NCI-H69 (cell line): ENCODE results near the gene TEPSIN.

ENCODE experiments used
- DNase-seq: peaks from one replicate; lab custom pipeline; 2025; lab: John Stamatoyannopoulos, UW

The TEPSIN gene

DNA sequence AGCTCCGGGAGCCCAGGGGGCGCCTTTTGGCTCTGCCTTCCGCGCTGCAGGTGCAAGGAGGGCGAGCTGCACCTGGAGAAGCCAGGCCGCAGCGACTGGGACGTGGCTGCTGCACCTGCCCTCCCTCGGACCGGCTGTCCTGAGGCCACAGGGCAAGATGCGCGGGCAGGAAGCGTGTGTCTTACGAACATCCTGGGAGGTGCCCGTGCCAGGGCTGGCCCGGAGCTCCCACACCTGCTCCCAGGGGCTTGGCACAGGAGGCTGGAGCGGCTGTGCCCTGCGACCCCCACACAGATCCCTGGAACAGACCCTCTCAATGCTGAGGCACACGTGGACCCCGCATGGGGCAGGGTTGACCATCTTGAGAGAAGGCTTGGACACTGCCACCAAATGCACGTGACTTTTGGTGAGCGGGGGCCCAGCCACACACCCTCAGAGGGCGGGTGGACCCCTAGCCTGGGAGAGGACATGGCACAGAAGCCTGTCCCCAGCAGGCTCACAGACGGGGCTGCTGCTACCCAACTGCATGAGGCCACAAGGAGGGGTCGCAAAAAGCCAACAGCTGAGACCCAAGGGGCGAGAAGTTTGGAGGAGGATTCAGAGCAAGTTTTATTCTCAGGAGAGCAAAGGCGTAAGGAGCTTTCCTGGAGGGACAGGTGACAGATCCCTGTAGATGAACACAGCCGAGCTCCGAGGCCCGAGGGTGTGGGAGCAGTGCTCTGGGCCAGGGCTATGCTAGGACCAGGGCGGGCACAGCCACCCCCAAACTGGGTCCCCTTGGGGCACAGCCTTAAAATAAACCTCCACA, 11.6 kb upstream of the TEPSIN start:
- peak; percentile 76 for DNase-seq

DNA sequence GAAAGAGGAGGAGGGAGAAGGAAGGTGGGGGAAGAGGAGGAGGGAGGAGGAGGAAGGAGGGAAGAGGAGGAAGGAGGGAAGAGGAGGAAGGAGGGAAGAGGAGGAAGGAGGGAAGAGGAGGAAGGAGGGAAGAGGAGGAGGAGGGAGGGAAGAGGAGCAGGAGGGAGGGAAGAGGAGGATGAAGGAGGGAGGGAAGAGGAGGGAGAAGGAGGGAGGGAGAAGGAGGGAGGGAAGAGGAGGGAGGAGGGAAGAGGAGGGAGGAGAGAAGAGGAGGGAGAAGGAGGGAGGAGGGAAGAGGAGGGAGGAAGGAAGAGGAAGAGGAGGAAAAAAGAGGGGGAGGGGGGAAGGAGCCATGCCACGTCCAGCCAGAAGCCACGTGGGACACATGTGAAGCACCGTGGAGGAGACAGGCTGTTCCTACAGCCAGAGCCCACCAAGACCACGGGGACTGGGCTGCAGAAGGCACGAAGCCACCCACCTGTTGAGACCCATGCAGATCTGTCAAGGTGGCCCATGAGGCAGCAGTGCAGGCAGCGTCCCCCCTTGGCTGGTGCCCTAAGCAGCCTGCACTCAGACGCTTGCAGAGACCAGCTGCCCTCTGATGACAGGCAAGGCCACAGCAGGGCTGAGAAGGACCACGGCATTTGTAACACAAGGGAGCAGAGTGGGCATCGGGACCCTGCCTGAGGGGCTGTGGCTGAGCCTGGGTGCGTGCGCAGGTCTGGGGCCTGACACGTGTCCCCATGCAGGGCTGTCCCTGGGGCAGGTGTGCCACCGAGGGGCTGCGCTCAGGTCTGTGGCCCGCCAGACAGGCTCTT, 10.6 kb upstream of the TEPSIN start:
- DNase-seq, result peak; percentile 57

DNA sequence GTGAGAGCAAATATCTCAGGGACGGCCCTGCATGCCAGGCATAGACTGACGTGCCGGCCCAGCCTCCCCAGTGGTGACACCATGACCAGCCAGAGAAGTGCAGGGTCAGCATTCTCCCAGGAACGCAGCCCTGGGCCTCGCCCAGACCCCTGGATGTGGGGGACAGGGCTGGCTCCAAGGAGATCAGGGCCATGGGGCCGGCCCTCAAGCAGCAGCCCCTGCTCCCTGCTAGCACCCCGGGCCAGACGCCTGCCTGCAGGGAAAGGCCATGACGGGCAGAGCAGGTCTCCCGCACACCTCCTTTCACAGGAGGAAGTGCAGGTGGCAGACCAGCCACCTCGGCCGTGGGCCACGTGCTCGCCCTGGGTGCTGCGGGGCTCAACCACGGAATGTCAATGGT, 9.8 kb upstream of the TEPSIN start:
- DNase-seq, result no peak

DNA sequence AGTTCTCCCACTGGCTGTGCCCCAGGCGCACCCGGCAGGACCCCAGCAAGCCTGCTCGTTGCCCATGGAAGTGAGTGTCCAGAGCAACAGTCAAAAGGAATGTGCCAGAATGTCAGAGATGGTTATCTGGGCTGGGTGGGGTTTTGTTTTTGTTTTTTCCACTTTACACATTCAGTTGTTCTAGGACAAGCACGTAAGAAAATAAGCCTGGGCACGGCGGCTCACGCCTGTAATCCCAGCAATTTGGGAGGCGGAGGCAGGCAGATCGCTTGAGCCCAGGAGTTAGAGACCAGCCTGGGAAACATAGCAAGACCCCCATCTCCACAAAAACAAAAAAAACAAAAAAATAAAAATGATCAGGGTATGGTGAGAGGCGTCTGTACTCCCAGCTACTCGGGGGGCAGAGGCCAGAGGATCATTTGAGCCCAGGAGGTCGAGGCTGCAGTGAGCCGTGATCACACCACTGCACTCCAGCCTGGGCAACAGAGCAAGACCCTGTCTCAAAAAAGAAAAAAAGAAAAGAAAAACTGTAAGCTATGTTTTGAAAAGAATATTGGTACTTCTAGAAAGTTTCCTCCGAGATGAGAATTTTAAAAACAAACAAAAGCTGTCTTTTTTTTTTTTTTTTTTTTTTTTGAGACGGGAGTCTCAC, 8.6 kb upstream of the TEPSIN start:
- DNase-seq, result no peak

DNA sequence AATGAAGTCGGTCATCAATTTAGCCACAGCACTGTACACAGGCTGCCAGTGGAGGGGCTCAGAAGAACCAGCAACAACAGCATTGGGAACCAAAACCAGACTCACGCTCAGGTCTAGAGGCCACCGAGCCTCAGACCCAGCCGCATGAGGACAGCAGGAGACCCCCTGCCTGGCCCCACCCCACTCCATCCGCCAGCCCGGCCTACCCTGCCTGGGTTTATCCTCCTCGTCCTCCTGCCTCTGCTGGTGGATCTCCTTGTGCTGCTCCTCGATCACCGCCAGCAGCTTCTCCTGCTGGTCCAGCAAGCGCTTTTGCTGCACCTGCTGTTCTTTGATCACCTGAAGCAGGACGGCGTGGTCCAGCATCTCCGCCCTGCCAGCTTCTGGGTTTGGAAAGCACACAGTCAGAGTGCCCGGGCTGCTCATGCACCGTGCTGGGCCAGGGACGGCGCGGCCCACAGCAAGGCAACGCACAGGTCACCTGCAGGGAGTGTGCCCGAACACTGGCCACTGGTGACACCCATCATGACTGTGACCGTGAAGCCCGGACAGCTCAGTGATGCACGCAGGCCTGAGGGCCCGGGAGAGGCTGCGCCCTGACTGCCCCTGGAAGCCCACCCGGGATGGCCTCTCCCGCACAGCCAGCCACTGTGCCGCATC, 8.0 kb upstream of the TEPSIN start:
- no peak for DNase-seq

DNA sequence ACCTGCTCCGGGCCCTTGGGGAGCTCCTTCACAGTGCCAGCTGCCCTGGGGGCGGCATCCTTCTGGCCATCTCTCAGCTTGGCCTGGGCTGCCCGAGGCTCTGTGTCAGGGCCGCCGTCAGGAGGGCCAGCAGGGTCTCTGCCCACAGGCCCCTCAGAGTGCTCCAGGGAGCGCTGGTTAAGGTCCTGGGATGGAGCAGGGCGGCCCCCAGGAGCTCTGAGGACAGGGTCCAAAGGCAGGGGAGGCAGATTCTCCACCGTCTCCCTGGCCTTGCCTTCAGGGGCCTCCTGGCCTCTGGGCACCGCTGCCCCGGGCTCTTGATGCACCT, 7.5 kb upstream of the TEPSIN start:
- DNase-seq, result no peak

DNA sequence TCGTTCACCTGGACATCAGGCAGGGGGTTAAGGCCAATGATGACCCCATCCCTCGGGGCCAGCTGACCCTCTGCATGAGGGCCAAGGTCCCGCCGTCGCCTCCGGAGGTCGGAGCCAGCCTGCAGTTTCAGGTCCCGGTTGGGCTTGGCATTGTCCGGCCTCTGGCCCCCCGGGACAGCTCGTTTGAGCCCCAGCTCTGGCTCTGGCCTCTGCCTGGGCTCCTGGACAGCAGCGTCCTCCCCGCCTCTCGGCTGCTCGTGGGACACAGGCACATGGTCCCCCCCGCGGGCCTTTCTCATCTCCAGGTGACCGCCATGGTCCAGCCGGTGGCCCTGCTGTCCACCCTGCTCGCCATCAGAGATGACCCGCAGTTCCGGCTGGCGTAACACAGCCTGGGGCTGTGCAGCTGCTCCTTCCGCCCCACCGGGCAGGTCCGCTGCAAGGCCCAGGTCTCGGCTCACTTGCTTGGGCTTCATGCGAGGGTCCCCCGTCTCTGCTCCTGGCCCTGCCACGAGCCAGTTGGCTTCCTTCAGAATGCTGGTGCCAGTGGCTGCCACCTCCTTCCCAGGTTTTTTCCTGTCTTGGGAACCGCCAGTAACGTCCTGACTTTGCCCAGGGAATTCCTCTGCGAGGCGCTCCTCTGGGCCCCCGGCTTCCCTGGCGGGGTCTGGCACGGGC, 6.9 kb upstream of the TEPSIN start:
- DNase-seq, result no peak

DNA sequence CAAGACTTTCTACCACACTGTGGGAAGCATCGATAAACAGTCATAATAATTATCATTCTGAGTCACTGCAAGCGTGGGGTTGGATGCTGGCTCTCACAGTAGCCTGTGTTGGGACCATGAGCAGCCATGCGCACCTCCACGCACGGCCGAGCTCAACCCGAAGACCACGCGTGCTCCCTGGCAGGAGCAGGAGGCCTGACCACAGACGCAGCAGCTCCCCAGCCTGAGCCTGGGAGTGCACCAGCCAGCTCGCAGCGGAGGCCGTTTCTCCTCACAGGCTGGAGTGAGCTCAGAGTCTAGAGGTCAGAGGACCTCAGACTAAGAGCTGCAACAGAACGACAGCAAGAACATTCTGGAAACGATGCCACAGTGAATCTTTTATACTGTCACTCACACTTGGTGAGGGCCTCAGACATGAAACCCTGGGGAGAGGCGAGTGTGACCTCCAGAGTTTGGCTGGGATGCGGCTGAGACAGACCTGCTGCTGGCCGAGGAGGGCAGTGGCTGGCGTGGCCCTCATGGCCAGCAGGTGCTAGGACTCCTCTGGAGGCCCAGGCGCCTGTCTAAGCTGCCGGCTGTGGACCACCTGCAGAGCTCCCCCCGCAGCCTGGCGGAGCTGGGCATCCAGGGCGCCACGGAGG, 6.3 kb upstream of the TEPSIN start:
- no peak for DNase-seq

DNA sequence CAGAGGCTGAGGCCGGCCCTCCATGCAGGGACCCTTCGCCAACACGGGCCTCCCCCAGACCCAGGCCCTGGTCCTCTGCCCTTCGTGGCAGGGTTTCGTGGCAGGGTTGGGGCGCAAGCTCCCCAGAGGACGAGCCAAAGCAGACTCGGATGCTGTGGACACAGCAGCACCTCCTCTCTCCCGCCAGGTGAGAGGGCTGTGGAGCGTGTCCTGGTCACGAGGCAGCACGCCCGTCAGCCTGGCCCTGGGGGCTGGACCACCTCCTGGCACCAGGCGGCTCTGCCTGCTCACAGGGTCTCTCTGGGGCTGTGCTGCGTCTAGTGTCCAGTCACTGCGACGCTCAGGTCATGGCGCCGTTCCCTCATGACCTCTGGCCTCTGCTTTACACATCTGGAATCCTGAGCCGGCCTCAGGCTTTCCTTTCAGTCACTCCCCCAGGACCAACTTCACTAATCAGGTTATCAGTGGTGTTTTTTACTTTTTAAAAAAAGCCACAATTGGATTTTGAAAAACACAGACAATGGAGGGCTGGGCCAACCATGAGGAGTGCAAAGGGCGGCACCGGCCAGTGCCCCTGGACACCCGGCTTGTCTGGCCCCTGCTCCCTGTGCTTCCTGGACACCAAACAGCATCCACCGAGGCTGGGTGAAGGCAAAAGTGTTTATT, 5.6 kb upstream of the TEPSIN start:
- no peak for DNase-seq

DNA sequence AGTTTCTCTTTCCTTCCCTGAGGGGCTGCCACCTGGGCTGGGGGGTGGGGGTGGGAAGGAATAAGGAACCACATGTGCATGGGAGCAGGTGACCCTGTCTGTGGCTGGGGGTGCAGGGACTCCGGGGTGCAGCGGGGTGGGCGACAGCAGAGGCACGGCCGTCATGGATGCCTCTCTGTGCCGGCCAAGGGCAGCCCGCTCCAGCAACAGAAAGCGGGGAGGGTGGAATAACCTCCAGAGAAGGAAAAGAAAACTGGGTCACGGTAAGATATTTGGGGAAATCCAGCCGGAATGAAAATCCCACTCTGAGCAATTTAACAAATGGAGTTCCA, 4.4 kb upstream of the TEPSIN start:
- DNase-seq, result no peak

DNA sequence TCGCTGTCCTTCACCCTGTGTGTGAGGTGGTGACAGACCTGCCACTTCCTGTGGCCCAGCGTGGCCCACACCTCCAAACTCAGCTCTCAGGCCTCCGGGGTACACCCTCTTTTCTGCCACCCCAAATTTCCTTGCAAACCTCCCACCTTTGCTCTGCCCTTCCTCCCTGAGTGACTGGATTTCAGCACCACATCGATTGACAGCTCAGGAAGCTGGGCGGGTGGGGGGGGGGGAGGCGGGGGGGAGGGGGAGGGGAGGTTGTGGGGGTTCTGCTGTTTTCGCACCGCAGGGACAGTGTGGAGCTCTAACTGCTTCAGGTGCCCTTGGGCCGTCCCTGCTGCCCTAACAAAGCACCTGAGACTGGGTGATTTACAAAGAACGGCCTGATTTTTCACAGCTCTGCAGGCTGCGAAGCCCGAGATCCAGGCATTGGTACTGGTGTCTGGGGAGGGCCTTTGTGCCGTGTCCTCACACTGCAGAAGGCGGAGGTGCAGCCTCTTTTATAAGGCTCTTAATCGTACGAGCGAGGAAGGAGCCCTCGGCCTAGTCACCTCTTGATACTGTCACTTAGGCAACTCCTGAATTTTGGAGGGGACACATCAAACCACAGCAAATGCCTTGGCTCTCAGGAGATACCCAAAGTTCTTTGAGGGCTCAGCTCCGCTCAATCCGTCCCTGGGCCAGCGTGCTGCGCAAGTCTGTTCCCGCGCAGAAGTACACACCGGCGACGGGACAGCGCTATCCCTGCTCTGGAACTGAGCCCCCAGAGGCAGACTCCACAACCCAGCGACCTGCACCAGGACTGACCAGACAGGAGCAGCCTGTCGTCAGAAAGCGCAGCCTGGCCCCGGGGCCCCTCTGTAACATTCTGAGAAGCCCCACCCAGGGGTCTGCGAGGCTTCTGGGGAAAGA, 3.8 kb upstream of the TEPSIN start:
- DNase-seq, result no peak

DNA sequence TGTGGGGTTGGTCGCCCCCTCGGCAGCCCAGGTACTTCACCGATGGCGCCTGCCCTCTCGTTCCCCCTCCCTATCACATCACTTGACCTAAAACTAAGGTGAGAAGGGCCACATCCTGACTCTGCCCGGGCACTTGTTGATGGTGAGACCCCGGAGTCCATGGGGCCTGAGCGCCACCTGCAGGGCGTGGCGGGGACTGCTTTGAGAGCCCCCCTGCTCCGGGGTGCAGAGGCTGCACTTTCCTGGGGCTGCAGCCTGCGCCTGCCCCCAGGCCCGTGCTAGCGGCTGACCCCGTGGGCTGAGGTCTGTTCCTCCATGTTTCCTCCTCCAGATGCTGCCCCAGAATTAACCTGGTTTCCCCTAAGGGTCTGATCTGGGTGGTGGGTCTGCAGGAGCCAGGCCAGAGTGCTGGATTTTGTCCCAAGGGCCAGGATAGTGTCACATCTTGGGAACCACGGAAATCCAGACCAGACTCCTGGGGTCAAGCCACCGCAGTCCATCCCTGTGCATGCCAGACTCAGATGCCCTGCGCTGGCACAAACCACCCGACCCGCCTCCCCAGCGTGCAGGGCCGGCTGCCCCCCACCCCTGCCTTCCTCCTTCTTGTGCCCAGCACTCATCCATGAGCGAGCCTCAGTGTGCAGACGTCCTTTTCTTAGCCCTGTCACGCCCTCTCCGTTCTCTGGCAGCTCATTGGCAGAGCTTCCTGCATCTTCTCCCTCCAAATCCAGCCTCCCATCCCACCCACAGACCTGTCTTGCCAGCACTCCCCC, 3.0 kb upstream of the TEPSIN start:
- DNase-seq, result peak; percentile 53

DNA sequence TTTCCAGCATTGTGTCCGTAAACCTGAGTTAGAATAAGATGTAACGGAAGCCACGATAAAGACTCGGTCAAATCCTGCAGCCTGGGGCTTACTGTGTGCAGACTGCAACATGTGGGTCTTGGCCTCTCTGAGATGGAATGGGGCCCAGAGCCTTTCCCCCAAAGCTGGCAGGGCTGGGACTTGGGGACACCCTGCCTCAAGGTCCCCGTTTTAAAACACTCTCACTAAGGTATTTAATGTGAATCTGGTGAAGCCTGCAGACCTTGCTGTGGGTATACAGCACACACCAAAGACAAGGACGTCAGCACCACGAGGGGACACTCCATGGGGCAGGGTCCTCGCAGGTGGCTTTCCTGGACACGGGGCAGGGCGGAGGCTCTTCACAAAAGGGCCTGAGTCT, 2.3 kb upstream of the TEPSIN start:
- DNase-seq, result no peak

DNA sequence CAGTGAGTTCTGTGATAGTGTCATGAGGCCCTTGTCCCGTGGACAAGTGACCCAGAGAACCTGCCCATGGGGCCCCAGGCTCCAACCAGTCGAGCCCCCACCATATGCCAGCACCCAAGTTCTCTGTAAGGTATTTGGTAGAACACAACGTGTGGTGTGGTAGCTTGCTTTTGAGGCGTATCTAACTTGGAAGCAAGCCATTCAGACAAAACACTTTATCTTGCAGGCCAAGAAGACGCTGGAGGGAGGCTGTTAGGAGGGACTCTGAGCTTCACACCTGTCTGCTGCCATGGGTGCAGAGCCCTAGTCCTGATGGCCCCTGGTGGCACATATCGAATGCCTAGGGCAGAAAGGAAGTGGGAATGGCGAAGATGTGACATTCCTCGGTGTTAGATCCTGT, 1.9 kb upstream of the TEPSIN start:
- DNase-seq, result no peak

DNA sequence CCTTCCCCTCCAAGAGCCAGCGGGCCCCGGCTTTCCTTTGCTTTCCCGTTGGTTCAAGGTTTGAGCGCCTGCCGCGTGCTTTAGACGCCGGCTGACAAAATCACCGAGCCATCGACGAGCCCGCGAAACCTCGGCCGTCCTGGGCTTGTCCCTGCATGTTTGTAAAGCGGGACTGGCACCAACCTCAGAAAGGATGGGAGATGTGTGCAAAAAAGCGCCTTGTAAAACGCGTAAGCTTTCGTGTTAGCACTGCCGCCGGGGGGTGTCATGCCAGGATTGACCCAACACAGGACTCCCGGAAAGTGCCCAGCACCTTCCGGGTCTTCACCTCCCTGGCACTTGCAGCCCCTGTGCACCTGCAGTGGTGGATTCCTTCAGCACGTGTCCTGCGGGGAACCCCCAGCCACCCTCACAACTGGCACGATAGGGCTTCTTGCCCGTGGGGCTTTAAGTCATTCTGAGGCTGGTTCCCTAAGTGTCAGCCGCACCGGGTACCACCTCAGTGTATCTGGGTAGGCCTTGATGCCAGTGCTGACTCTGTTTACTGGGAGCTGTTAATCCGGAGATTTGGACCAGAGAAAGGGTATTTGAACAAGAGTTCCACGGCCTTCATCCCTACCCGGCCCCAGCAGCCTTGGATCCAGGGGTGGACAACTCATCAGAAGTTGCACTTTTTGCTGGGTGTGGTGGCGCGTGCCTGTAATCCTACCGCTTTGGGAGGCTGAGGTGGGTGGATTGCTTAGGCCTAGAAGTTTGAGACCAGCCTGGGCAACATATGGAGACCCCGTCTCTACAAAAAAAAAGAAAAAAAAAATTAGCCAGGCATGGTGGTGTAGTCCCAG, 1.1 kb upstream of the TEPSIN start:
- DNase-seq, result peak; percentile 42

DNA sequence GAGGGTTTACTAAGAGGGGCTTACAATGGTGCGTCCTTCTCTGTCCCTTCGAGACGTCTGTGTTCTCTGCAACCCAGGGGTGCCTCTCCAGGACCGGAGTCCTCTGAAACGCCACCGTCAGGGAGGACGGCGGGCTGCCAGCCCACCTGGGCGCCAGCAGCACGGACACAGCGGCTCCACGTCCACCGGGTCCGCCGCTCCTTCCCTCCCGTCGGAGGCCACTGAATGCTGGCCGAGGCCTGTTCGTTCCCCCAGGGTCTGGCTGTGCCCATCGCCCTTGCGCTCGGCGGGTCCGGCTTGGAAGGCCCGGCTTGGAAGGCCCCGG, 403 bp downstream of the TEPSIN start:
- no peak for DNase-seq

DNA sequence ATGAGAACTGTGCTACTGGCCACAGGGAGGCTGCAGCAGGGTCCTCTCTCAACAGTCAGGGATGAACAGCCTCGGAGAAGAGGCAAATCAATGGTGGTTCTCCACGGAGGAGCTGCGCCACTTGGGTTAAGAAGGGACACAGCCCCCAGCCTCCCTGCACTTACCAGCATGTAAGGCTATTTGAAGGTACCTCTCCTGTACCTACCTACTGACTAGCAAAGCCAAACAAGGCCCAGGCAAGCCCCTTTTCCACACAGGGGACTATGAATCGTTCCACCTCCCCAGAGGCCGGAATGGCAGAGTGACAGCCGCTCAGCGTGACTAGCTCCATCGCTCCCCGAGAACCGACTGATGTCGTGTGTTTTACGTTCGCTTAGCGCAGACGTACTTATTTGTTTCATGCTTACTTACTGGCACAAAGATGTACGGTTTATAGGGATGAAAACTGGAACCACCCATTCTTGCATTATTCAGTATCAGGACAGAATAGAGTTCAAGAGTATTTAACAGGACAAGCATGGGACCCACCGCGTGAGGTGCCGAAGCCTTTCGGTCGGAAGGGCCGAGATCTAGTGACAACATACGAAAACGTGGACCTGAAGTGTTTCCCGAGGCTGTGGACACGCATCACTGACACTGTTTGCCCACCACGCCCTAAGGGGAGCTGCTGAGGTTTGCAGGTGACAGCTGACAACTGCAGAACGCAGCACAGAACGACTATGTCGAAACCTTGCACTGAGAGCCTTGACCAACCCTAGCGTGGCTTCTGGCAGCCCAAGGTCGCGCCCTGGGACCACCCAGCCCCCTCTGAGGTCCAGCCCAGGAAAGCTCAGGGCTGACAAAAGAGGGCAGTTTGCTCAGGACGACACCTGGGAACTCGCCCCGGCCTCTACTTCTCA, 1.0 kb downstream of the TEPSIN start:
- DNase-seq, result peak; percentile 48
